Lower leg skin (tissue), 4 donors: ENCODE measurements around the gene ARRDC3. TPM values are rescaled to one million over a fixed set of nuclear protein-coding genes. Genes with fewer than 3 reads are reported as not detected.
"Not testable (repeated sequence)": the region's sequence is repeated elsewhere in the genome, so short reads cannot be mapped to it uniquely, and the experiment has no call there.

ENCODE experiments used
- DNase-seq, 2 donors: peaks; one replicate each; pipeline ENCODE4 v3.0.0-alpha.2; 2019; ENCODE audit warnings: low spot score in 2 of 2
- H3K4me3 ChIP-seq: fragments of 200-600 bp; sonication (generic); 2 replicates; pipeline ENCODE4 v1.5.1; 2017; ENCODE audit warnings: mild to moderate bottlenecking, low read depth; ENCODE audit not compliant: poor library complexity, severe bottlenecking
- POLR2A ChIP-seq, 2 donors: fragments of 450-650 bp; IDR thresholded peaks; one replicate each; pipeline ENCODE4 v1.6.1; 2016 to 2017; ENCODE audit warnings: antibody characterized with exemption in 2 of 2, mild to moderate bottlenecking in 1 of 2, moderate library complexity in 1 of 2
- WGBS, 2 donors: methylation state at CpG; one replicate each; pipeline ENCODE4 v1.1.5; 2018; 5-methylcytosine and 5-hydroxymethylcytosine counted together
- intact Hi-C: fragments of 100-400 bp; cut with DNase I; formaldehyde crosslinking; loops from one replicate; pipeline ENCODE4 v1.15.0; 2023; ENCODE audit warnings: low total_unique reads
- total RNA-seq, 4 donors: library from RNA; depleted of rRNA; stranded (reverse); fragments of >200 nt; gene quantifications; one replicate each; pipeline ENCODE4 v1.1.0, GENCODE V29; 2016
- TF ChIP-seq, protein P1 (sequence below), 3 donors: fragments of 450-650 bp; IDR thresholded peaks; one replicate each; pipeline ENCODE4 v1.5.1; 2016; ENCODE audit warnings: antibody characterized with exemption in 3 of 3, mild to moderate bottlenecking in 3 of 3, moderate library complexity in 2 of 3

Gene ARRDC3
- total RNA-seq, 4 donors from 2014 or later, result 67.1 to 119 (median 76.1) TPM

DNA sequence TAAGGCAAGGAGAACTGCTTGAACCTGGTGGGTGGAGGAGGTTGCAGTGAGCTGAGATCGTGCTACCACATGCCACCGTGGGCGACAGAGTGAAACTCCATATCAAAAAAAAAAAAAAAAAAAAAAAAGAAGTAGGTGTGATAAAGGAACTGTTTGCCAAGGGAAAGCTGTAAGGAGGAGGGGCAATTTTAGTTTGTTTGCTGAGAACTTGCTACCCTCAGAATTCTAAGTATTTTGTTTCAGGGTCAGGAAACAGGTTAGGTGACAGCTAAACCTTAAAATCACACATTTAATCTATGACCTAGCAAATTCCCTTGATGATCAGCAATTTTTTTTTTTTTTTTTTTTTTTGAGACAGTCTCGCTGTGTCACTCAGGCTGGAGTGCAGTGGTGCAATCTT lies 7.2 kb upstream of the ARRDC3 start:
- H3K4me3 ChIP-seq, result no peak overlapping the region
- 42 to 60% methylated on average over 4 of the region's 4 CpGs for WGBS, 2 donors
- TF ChIP-seq, protein P1, sequence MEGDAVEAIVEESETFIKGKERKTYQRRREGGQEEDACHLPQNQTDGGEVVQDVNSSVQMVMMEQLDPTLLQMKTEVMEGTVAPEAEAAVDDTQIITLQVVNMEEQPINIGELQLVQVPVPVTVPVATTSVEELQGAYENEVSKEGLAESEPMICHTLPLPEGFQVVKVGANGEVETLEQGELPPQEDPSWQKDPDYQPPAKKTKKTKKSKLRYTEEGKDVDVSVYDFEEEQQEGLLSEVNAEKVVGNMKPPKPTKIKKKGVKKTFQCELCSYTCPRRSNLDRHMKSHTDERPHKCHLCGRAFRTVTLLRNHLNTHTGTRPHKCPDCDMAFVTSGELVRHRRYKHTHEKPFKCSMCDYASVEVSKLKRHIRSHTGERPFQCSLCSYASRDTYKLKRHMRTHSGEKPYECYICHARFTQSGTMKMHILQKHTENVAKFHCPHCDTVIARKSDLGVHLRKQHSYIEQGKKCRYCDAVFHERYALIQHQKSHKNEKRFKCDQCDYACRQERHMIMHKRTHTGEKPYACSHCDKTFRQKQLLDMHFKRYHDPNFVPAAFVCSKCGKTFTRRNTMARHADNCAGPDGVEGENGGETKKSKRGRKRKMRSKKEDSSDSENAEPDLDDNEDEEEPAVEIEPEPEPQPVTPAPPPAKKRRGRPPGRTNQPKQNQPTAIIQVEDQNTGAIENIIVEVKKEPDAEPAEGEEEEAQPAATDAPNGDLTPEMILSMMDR (IDR thresholded peaks at IDR 0.05), result no peak
- TF ChIP-seq POLR2A (IDR thresholded peaks at IDR 0.05), result no peak
- intact Hi-C loops, result no loop called here
- no peak for DNase-seq

DNA sequence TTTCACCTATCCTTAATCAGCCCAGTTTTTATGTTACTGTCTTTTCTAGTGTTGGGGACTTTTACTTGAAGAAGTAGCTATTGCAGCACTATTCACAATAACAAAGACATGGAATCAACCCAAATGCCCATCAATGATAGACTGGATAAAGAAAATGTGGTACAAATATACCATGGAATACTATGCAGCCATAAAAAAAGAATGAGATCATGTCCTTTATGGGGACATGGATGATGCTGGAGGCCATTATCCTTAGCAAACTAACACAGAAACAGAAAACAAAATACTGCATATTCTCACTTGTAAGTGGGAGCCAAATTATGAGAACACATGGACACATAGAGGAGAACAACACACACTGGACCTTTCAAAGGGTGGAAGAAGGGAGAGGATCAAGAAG lies 6.4 kb upstream of the ARRDC3 start:
- H3K4me3 ChIP-seq, DNase-seq: not testable (repeated sequence)
- intact Hi-C loops, result loop anchor here (10.0 kb wide), 3 partner anchors 105 to 525 kb away; no protein-coding TSS in a partner anchor

GRCh38 chr5:91388362-91388761 lies 5.2 kb upstream of the ARRDC3 start:
- H3K4me3 ChIP-seq, result no peak overlapping the region
- TF ChIP-seq, protein P1 (IDR thresholded peaks at IDR 0.05), result no peak
- TF ChIP-seq POLR2A (IDR thresholded peaks at IDR 0.05), result no peak
- no peak for DNase-seq
- intact Hi-C loops, result loop anchor here (10.0 kb wide), 3 partner anchors 104 to 524 kb away; no protein-coding TSS in a partner anchor
- WGBS, 2 donors, result 97% methylated on average over 5 of the region's 5 CpGs

GRCh38 chr5:91386120-91386519 lies 3.0 kb upstream of the ARRDC3 start:
- intact Hi-C loops, result loop anchor here (10.0 kb wide), 3 partner anchors 101 to 521 kb away; no protein-coding TSS in a partner anchor
- TF ChIP-seq, protein P1 (IDR thresholded peaks at IDR 0.05), result no peak
- no peak for TF ChIP-seq POLR2A (IDR thresholded peaks at IDR 0.05)
- no peak for DNase-seq
- H3K4me3 ChIP-seq, result no peak overlapping the region
- 85 to 88% methylated on average over 2 of the region's 2 CpGs for WGBS, 2 donors

- not testable (repeated sequence) for H3K4me3 ChIP-seq, DNase-seq
- 94% methylated on average over 11 of the region's 11 CpGs for WGBS, 2 donors
- intact Hi-C loops, result loop anchor here (2.0 to 10.0 kb wide), 4 partner anchors 101 to 521 kb away; no protein-coding TSS in a partner anchor
Measured at GRCh38 chr5:91385596-91385995, 2.5 kb upstream of the ARRDC3 start.

GRCh38 chr5:91384671-91385430 lies 1.7 kb upstream of the ARRDC3 start:
- intact Hi-C loops, result loop anchor here (2.0 to 10.0 kb wide), 5 partner anchors 100 to 520 kb away; no protein-coding TSS in a partner anchor
- H3K4me3 ChIP-seq, result no peak overlapping the region
- WGBS, 2 donors, result 11% methylated on average over 6 of the region's 6 CpGs
- peak in 1 of 2 donors; percentile 72 for DNase-seq
- no peak for TF ChIP-seq POLR2A (IDR thresholded peaks at IDR 0.05)
- TF ChIP-seq, protein P1 (IDR thresholded peaks at IDR 0.05), result peak; percentile 12 to 96 (median 40)
